ENCODE results near the gene PKP4. TPM values are rescaled to one million over a fixed set of nuclear protein-coding genes. Genes with fewer than 3 reads are reported as not detected.
"Not testable (repeated sequence)": the region's sequence is repeated elsewhere in the genome, so short reads cannot be mapped to it uniquely, and the experiment has no call there.

The PKP4 gene
- total RNA-seq, 1 experiment from 2014 or later, result not detected

DNA sequence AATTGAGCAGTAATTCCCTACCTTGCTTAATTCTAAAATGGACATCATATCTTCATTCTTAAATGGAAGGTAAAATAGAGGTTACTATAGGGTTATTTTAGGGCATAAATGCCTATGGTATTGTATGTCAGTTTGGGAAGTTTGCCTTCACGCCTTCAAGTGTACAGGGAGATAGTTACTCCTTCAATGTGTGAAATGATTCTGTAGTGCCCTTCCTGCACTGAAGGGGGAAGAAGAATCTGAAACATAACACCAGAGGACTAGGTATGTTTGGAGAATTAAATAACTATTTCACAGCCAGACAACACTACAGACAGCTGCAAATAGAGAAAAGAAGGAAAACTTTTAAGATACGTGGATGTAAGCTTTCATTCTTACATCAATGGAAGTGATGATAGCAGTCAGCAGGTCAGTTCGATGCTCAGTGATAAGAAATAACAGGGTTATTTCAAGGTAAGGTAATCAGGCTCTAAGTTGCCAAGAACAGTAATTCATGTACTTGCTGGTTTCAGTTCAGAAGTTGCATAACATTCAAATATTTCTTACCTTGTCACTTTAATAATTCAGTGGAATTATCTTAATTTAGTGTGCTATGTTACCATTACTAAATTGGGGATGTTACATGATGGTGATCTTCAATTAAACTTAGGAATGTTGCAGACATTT is 4.0 kb downstream of the PKP4 start:
- H3K4me3 ChIP-seq (ENCODE audit: low read length), result no peak overlapping the region
- H4K20me1 ChIP-seq (ENCODE audit: insufficient read depth, low read depth, low read length), result no peaks in the 10 kb centered on the region
- H3K9me2 ChIP-seq (replicated peaks; ENCODE audit: insufficient read depth, low read length), result no peaks in the 10 kb centered on the region
- H3K9me3 ChIP-seq (ENCODE audit: low read length), result no peaks in the 10 kb centered on the region; the same call in 1 of the 2 replicates
- H3K79me2 ChIP-seq (ENCODE audit: low read length), result no peaks in the 10 kb centered on the region
- H2AFZ ChIP-seq (ENCODE audit: low read length), result no peak overlapping the region
- H3K27me3 ChIP-seq (ENCODE audit: low read length), result no peaks in the 10 kb centered on the region
- no peak overlapping the region for H3K4me2 ChIP-seq (ENCODE audit: low read depth, low read length, poor library complexity, severe bottlenecking)
- no peak overlapping the region for H3K27ac ChIP-seq (ENCODE audit: low read length)
- H3K9ac ChIP-seq (ENCODE audit: low read length), result no peak overlapping the region
- H3K36me3 ChIP-seq (ENCODE audit: insufficient read depth, low read length), result no peaks in the 10 kb centered on the region
- H3K4me1 ChIP-seq (ENCODE audit: low read length), result no peaks in the 10 kb centered on the region
- DNase-seq, result no peak

GRCh38 chr2:158463496-158464095 is 6.8 kb downstream of the PKP4 start:
- Histone ChIP-seq H3K4me3 (ENCODE audit: low read length) (no peak overlapping the region), H3K27me3 (ENCODE audit: low read length) (no peaks in the 10 kb centered on the region), H3K4me1 (ENCODE audit: low read length) (no peaks in the 10 kb centered on the region), H3K27ac (ENCODE audit: low read length) (no peak overlapping the region), H2AFZ (ENCODE audit: low read length) (no peak overlapping the region), H4K20me1 (ENCODE audit: insufficient read depth, low read depth, low read length) (no peaks in the 10 kb centered on the region), H3K9ac (ENCODE audit: low read length) (no peak overlapping the region), H3K79me2 (ENCODE audit: low read length) (no peaks in the 10 kb centered on the region), H3K9me3 (ENCODE audit: low read length) (no peaks in the 10 kb centered on the region), H3K4me2 (ENCODE audit: low read depth, low read length, poor library complexity, severe bottlenecking) (no peak overlapping the region), H3K9me2 (replicated peaks; ENCODE audit: insufficient read depth, low read length) (no peaks in the 10 kb centered on the region), H3K36me3 (ENCODE audit: insufficient read depth, low read length) (no peaks in the 10 kb centered on the region)
- DNase-seq, result no peak

- no peaks in the 10 kb centered on the region for H3K9me3 ChIP-seq (ENCODE audit: low read length)
- peak; percentile 53 for DNase-seq
Measured at GRCh38 chr2:158464426-158465281, 7.9 kb downstream of the PKP4 start.

DNA sequence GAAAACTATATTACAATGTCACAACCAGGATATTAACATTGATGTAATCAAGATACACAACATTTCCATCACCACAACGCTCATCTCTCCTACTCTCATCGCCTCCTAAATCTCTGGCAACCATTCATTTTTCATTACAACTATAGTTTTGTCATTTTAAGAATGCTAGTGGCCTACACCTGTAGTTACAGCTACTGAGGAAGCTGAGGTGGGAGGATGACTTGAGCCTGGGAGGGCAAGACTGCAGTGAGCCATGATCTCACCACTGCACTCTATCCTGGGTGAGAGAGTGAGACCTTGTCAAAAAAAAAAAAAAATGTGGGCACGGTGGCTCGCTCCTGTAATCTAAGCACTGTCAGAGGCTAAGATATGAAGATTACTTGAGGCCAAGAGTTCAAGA is 10.5 kb downstream of the PKP4 start:
- H3K79me2 ChIP-seq (ENCODE audit: low read length), result no peaks in the 10 kb centered on the region

More at GRCh38 chr2:158464426-158465281, 7.9 kb downstream of the PKP4 start:
- H3K9me2 ChIP-seq (replicated peaks; ENCODE audit: insufficient read depth, low read length), result no peaks in the 10 kb centered on the region
- H3K36me3 ChIP-seq (ENCODE audit: insufficient read depth, low read length), result no peaks in the 10 kb centered on the region
- H4K20me1 ChIP-seq (ENCODE audit: insufficient read depth, low read depth, low read length), result no peaks in the 10 kb centered on the region
- no peak overlapping the region for H2AFZ ChIP-seq (ENCODE audit: low read length)
- H3K27ac ChIP-seq (ENCODE audit: low read length), result no peak overlapping the region
- H3K27me3 ChIP-seq (ENCODE audit: low read length), result no peaks in the 10 kb centered on the region
- H3K9ac ChIP-seq (ENCODE audit: low read length), result no peak overlapping the region
- H3K4me1 ChIP-seq (ENCODE audit: low read length), result no peaks in the 10 kb centered on the region
- H3K4me3 ChIP-seq (ENCODE audit: low read length), result no peak overlapping the region
- no peak overlapping the region for H3K4me2 ChIP-seq (ENCODE audit: low read depth, low read length, poor library complexity, severe bottlenecking)
- H3K79me2 ChIP-seq (ENCODE audit: low read length), result no peaks in the 10 kb centered on the region

GRCh38 chr2:158472829-158473228 is 16.1 kb downstream of the PKP4 start:
- not testable (repeated sequence) for H3K4me2 ChIP-seq (ENCODE audit: low read depth, low read length, poor library complexity, severe bottlenecking); H3K27ac ChIP-seq (ENCODE audit: low read length); H3K79me2 ChIP-seq (ENCODE audit: low read length); H3K36me3 ChIP-seq (ENCODE audit: insufficient read depth, low read length); H3K9ac ChIP-seq (ENCODE audit: low read length); H4K20me1 ChIP-seq (ENCODE audit: insufficient read depth, low read depth, low read length); H3K4me1 ChIP-seq (ENCODE audit: low read length); H3K4me3 ChIP-seq (ENCODE audit: low read length); DNase-seq; H2AFZ ChIP-seq (ENCODE audit: low read length); H3K27me3 ChIP-seq (ENCODE audit: low read length); H3K9me2 ChIP-seq (replicated peaks; ENCODE audit: insufficient read depth, low read length); H3K9me3 ChIP-seq (ENCODE audit: low read length)

More for the DNA sequence above, 10.5 kb downstream of the PKP4 start:
- H4K20me1 ChIP-seq (ENCODE audit: insufficient read depth, low read depth, low read length), result no peaks in the 10 kb centered on the region
- no peak overlapping the region for H3K27ac ChIP-seq (ENCODE audit: low read length)
- H3K4me3 ChIP-seq (ENCODE audit: low read length), result no peak overlapping the region
- H3K9me3 ChIP-seq (ENCODE audit: low read length), result no peaks in the 10 kb centered on the region
- H3K27me3 ChIP-seq (ENCODE audit: low read length), result no peaks in the 10 kb centered on the region
- H2AFZ ChIP-seq (ENCODE audit: low read length), result no peak overlapping the region
- H3K9ac ChIP-seq (ENCODE audit: low read length), result no peak overlapping the region
- H3K9me2 ChIP-seq (replicated peaks; ENCODE audit: insufficient read depth, low read length), result no peaks in the 10 kb centered on the region
- no peaks in the 10 kb centered on the region for H3K4me1 ChIP-seq (ENCODE audit: low read length)
- H3K36me3 ChIP-seq (ENCODE audit: insufficient read depth, low read length), result no peaks in the 10 kb centered on the region
- DNase-seq, result no peak
- no peak overlapping the region for H3K4me2 ChIP-seq (ENCODE audit: low read depth, low read length, poor library complexity, severe bottlenecking)

GRCh38 chr2:158473300-158473699 is 16.5 kb downstream of the PKP4 start:
- H4K20me1 ChIP-seq (ENCODE audit: insufficient read depth, low read depth, low read length); H3K9ac ChIP-seq (ENCODE audit: low read length); H3K27me3 ChIP-seq (ENCODE audit: low read length); H3K4me1 ChIP-seq (ENCODE audit: low read length); H3K9me2 ChIP-seq (replicated peaks; ENCODE audit: insufficient read depth, low read length); H3K79me2 ChIP-seq (ENCODE audit: low read length); DNase-seq; H3K27ac ChIP-seq (ENCODE audit: low read length); H3K9me3 ChIP-seq (ENCODE audit: low read length); H3K4me3 ChIP-seq (ENCODE audit: low read length); H3K36me3 ChIP-seq (ENCODE audit: insufficient read depth, low read length); H3K4me2 ChIP-seq (ENCODE audit: low read depth, low read length, poor library complexity, severe bottlenecking); H2AFZ ChIP-seq (ENCODE audit: low read length): not testable (repeated sequence)

DNA sequence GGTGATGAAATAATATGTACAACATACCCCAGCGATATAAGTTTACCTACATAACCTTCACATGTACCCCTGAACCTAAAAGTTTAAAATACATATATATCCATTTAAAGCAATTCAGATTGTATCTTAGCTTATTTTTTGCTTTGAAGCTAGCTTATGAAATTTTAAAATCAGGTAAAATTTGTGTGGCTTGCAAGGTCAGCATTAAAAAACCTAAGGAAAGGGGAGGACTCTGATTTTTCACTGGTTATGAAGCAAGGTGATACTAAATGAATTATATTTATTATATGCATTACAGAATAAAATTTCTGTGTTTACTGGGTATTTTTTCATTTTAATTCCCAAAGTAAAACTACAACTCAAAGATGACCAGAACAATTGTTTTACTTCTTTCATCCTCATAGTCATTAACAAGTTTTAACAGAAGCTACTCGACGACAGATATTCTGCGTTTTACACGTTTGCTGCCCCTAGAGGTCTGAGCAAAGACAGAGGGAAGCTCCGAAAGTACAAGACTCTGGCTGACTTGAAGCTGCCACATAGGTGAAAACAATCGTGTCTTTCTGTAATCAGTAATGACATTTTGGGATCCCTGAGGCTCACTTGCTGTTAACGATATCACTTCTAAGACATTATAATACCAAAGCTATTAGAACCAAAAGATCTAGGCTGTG is 17.1 kb downstream of the PKP4 start:
- no peak overlapping the region for H3K27ac ChIP-seq (ENCODE audit: low read length)

DNA sequence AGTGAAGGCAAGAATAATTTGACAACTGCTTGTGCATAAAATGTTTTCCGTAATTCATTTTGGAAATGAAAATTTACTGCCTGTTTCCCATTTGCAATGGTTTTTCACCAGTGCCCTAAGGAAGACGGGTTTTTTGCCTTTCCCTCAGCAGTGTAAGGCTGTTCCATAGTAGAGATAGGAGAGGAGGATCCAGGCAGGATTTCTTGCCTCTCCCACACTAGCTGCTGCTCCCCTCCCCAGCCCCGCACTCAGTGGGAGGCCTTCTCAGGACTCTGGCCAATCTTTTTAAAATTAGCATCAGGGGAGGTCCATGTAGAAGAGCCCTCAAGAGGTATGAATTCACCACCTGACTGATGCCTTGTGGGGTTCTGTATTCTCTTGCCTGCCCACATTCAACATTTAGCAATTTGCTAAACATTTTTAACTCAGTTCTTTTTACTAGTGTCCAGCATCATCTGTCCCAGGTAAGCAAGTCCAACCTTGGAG is 17.8 kb downstream of the PKP4 start:
- not testable (repeated sequence) for H3K36me3 ChIP-seq (ENCODE audit: insufficient read depth, low read length); H2AFZ ChIP-seq (ENCODE audit: low read length); H4K20me1 ChIP-seq (ENCODE audit: insufficient read depth, low read depth, low read length); H3K9ac ChIP-seq (ENCODE audit: low read length); H3K9me3 ChIP-seq (ENCODE audit: low read length); H3K4me1 ChIP-seq (ENCODE audit: low read length); DNase-seq; H3K79me2 ChIP-seq (ENCODE audit: low read length); H3K27ac ChIP-seq (ENCODE audit: low read length); H3K4me3 ChIP-seq (ENCODE audit: low read length); H3K27me3 ChIP-seq (ENCODE audit: low read length); H3K4me2 ChIP-seq (ENCODE audit: low read depth, low read length, poor library complexity, severe bottlenecking); H3K9me2 ChIP-seq (replicated peaks; ENCODE audit: insufficient read depth, low read length)

More for the DNA sequence above, 17.1 kb downstream of the PKP4 start:
- no peak overlapping the region for H2AFZ ChIP-seq (ENCODE audit: low read length)
- no peaks in the 10 kb centered on the region for H4K20me1 ChIP-seq (ENCODE audit: insufficient read depth, low read depth, low read length)
- DNase-seq, result no peak
- H3K27me3 ChIP-seq (ENCODE audit: low read length), result no peaks in the 10 kb centered on the region
- H3K9me3 ChIP-seq (ENCODE audit: low read length), result no peaks in the 10 kb centered on the region
- H3K4me3 ChIP-seq (ENCODE audit: low read length), result no peak overlapping the region
- H3K9me2 ChIP-seq (replicated peaks; ENCODE audit: insufficient read depth, low read length), result no peaks in the 10 kb centered on the region; the same call in 1 of the 2 replicates
- no peak overlapping the region for H3K4me2 ChIP-seq (ENCODE audit: low read depth, low read length, poor library complexity, severe bottlenecking)
- no peak overlapping the region for H3K9ac ChIP-seq (ENCODE audit: low read length)
- H3K4me1 ChIP-seq (ENCODE audit: low read length), result no peaks in the 10 kb centered on the region
- H3K36me3 ChIP-seq (ENCODE audit: insufficient read depth, low read length), result no peaks in the 10 kb centered on the region
- H3K79me2 ChIP-seq (ENCODE audit: low read length), result no peaks in the 10 kb centered on the region
